GM12878 (cell line): ENCODE data around the gene COL13A1. TPM values are rescaled to one million over a fixed set of nuclear protein-coding genes. Genes with fewer than 3 reads are reported as not detected.

Experiments
- ATAC-seq: fragments of 200-7000 bp; cut with Tn5 transposase; 3 replicates; pipeline ENCODE4 v1.9.1; 2020; ENCODE audit warnings: mild to moderate bottlenecking, moderate library complexity
- BruUV-seq: library from RNA; stranded (reverse); fragments of 400-500 nt; replicated peaks from 2 replicates; lab custom pipeline; 2021; lab: Mats Ljungman, UMichigan
- CTCF ChIA-PET: fragments of 300-600 bp; sonication (Branson Sonifier 250); formaldehyde crosslinking; extraction: SDS; loops from one replicate; lab custom pipeline; 2021; ENCODE audit warnings: inconsistent platforms; lab: Yijun Ruan, JAX
- POLR2A ChIA-PET: fragments of 350-600 bp; formaldehyde crosslinking; extraction: SDS; loops from one replicate; lab custom pipeline; 2021; ENCODE audit warnings: inconsistent platforms; lab: Charles Lee
- RAD21 ChIA-PET: fragments of 300-600 bp; sonication (Branson Sonifier 250); formaldehyde crosslinking; loops from one replicate; lab custom pipeline; 2023; ENCODE audit warnings: antibody characterized with exemption; ENCODE audit not compliant: unreplicated experiment; lab: Charles Lee
- SMC1A ChIA-PET: fragments of 300-600 bp; sonication (Branson Sonifier 250); formaldehyde crosslinking; loops from one replicate; lab custom pipeline; 2023; ENCODE audit not compliant: unreplicated experiment, uncharacterized antibody; lab: Charles Lee
- DNase-seq: peaks from one replicate; pipeline ENCODE4 v3.0.0-alpha.2; 2011; ENCODE audit warnings: low read depth, low spot score
- FAIRE-seq: peaks from 3 replicates; lab custom pipeline; 2011; peaks lifted over from hg19 to GRCh38; lab: Jason Lieb, UNC
- H2AFZ ChIP-seq: 2 replicates; pipeline ENCODE4 v1.6.0; 2011; ENCODE audit warnings: low read depth, low read length, control low read depth; ENCODE audit not compliant: control insufficient read depth
- H3K27ac ChIP-seq: 2 replicates; pipeline ENCODE4 v1.5.1; 2011; ENCODE audit warnings: control low read depth; ENCODE audit not compliant: control insufficient read depth, insufficient read depth
- H3K27me3 ChIP-seq, 2 experiments: replicated peaks in 1 of 2; 2 replicates each; pipeline versions ENCODE4 v1.6.0 to v1.6.1; 2011; ENCODE audit warnings: low read length in 1 of 2; ENCODE audit not compliant: control insufficient read depth in 2 of 2, insufficient read depth in 2 of 2
- H3K36me3 ChIP-seq, 2 experiments: 2 replicates each; pipeline ENCODE4 v1.5.1; 2011; ENCODE audit warnings: low read length in 1 of 2; ENCODE audit not compliant: control insufficient read depth in 2 of 2, insufficient read depth in 2 of 2
- H3K4me1 ChIP-seq: 2 replicates; pipeline ENCODE4 v1.6.1; 2011; ENCODE audit warnings: mild to moderate bottlenecking, low read length, moderate library complexity, mixed read lengths; ENCODE audit not compliant: control insufficient read depth, insufficient read depth
- H3K4me2 ChIP-seq: 2 replicates; pipeline ENCODE4 v1.6.0; 2011; ENCODE audit warnings: control low read depth; ENCODE audit not compliant: control insufficient read depth, insufficient read depth
- H3K4me3 ChIP-seq: fragments of 200-600 bp; sonication (generic); 2 replicates; pipeline ENCODE4 v1.5.1; 2016
- H3K79me2 ChIP-seq: 2 replicates; pipeline ENCODE4 v1.6.0; 2011; ENCODE audit warnings: low read length; ENCODE audit not compliant: control insufficient read depth, insufficient read depth
- H3K9ac ChIP-seq: 2 replicates; pipeline ENCODE4 v1.8.0; 2011; ENCODE audit warnings: low read length, control low read depth, mixed read lengths; ENCODE audit not compliant: control insufficient read depth, insufficient read depth
- H3K9me3 ChIP-seq: replicated peaks from 3 replicates; pipeline ENCODE4 v1.5.1; 2011; ENCODE audit warnings: mild to moderate bottlenecking, low read length; ENCODE audit not compliant: control insufficient read depth, insufficient read depth
- H4K20me1 ChIP-seq: 2 replicates; pipeline ENCODE4 v1.6.0; 2011; ENCODE audit not compliant: control insufficient read depth, insufficient read depth
- ATF7 ChIP-seq: fragments of 450-650 bp; IDR thresholded peaks from 2 replicates; pipeline ENCODE4 v1.6.1; 2016; ENCODE audit warnings: low read depth, mild to moderate bottlenecking
- DPF2 ChIP-seq: fragments of 450-650 bp; IDR thresholded peaks from 2 replicates; pipeline ENCODE4 v1.6.1; 2017; ENCODE audit warnings: mild to moderate bottlenecking
- EP300 ChIP-seq, 2 experiments: fragments of 150-350 bp in 1 of 2; IDR thresholded peaks; 2 replicates each; pipeline ENCODE4 v1.6.1; 2011 to 2012; ENCODE audit warnings: low read depth in 2 of 2, low read length in 2 of 2, borderline replicate concordance in 1 of 2, improper control_type of control experiment in 1 of 2, inconsistent platforms in 1 of 2; ENCODE audit not compliant: control insufficient read depth in 1 of 2
- HDAC2 ChIP-seq: fragments of 200-600 bp; sonication (generic); IDR thresholded peaks from 2 replicates; pipeline ENCODE4 v1.6.1; 2017
- IKZF1 ChIP-seq: fragments of 450-650 bp; conservative IDR thresholded peaks from 2 replicates; pipeline ENCODE4 v1.6.1; 2017; ENCODE audit warnings: antibody characterized with exemption, mild to moderate bottlenecking
- KAT2A ChIP-seq: conservative IDR thresholded peaks from 2 replicates; pipeline ENCODE4 v1.6.1; 2011; ENCODE audit warnings: low read depth, low read length; ENCODE audit not compliant: control insufficient read depth
- LARP7 ChIP-seq: fragments of 450-650 bp; IDR thresholded peaks from 2 replicates; pipeline ENCODE4 v1.6.1; 2017; ENCODE audit warnings: mild to moderate bottlenecking
- MEF2B ChIP-seq: fragments of 450-650 bp; IDR thresholded peaks from 2 replicates; pipeline ENCODE4 v1.6.1; 2018; ENCODE audit warnings: mild to moderate bottlenecking, moderate library complexity; ENCODE audit not compliant: partially characterized antibody, poor library complexity, severe bottlenecking
- MTA2 ChIP-seq: fragments of 450-650 bp; IDR thresholded peaks from 2 replicates; pipeline ENCODE4 v1.6.1; 2016; ENCODE audit warnings: low read depth, mild to moderate bottlenecking, moderate library complexity
- POU2F2 ChIP-seq: IDR thresholded peaks from 3 replicates; pipeline ENCODE4 v1.6.1; 2011; ENCODE audit warnings: low read depth, mild to moderate bottlenecking, low read length, borderline replicate concordance
- RAD21 ChIP-seq: IDR thresholded peaks from 2 replicates; pipeline ENCODE4 v1.6.1; 2011; ENCODE audit warnings: mild to moderate bottlenecking, low read depth, low read length, moderate library complexity; ENCODE audit not compliant: insufficient read depth
- RUNX3 ChIP-seq: IDR thresholded peaks from 2 replicates; pipeline ENCODE4 v1.6.1; 2012; ENCODE audit warnings: low read length, inconsistent platforms
- SPI1 ChIP-seq: IDR thresholded peaks from 2 replicates; pipeline ENCODE4 v1.6.1; 2011; ENCODE audit warnings: low read depth, mild to moderate bottlenecking, low read length, moderate library complexity, borderline replicate concordance; ENCODE audit not compliant: insufficient read depth
- SRF ChIP-seq, 2 experiments: IDR thresholded peaks; 2 replicates each; pipeline ENCODE4 v1.6.1; 2011; ENCODE audit warnings: low read depth in 2 of 2, low read length in 2 of 2, mild to moderate bottlenecking in 1 of 2, moderate library complexity in 1 of 2
- ZNF217 ChIP-seq: fragments of 450-650 bp; IDR thresholded peaks from 2 replicates; pipeline ENCODE4 v1.6.1; 2017; ENCODE audit warnings: antibody characterized with exemption, mild to moderate bottlenecking
- WGBS: methylation state at CpG from one replicate; pipeline ENCODE4 v1.1.6; 2016; ENCODE audit warnings: low lambda C conversion rate; ENCODE audit not compliant: insufficient replicate concordance, insufficient coverage; ENCODE audit errors: missing lambda C conversion rate; 5-methylcytosine and 5-hydroxymethylcytosine counted together
- in situ Hi-C: fragments of 300-500 bp; cut with MboI; formaldehyde crosslinking; loops from 9 replicates; pipeline ENCODE4 v1.14.3; 2018; ENCODE audit warnings: mixed read lengths
- intact Hi-C: fragments of 100-400 bp; cut with micrococcal nuclease; formaldehyde crosslinking; loops from one replicate; pipeline ENCODE4 v1.14.2; 2022; ENCODE audit not compliant: unreplicated experiment
- polyA plus RNA-seq, 11 experiments: library from polyadenylated mRNA; depleted of rRNA in 4 of 11; unstranded in 6 of 11; stranded (reverse) in 5 of 11; fragments of >200 nt; fragmentation: Nextera tagmentation in 4 of 11; fragmentation: Illumina TruSeq in 1 of 11; extraction: Ambion mirVana in 4 of 11; extraction: Trizol in 1 of 11; gene quantifications; 1 replicate in 1 of 11; 2 replicates in 10 of 11; pipeline versions ENCODE4 v1.2.1 to v1.2.3, GENCODE V29; 2011 to 2016; ENCODE audit warnings: inconsistent platforms in 2 of 11, missing spikeins in 2 of 11, low read depth in 1 of 11
- total RNA-seq, 4 experiments: library from RNA; depleted of rRNA in 3 of 4; stranded (reverse); fragments of >200 nt in 3 of 4; fragmentation: Illumina TruSeq in 1 of 4; extraction: Trizol in 1 of 4; gene quantifications; 2 replicates each; pipeline versions ENCODE4 v1.2.1 to v1.2.3, GENCODE V29; 2013 to 2021
- TF ChIP-seq, protein P1 (sequence below): fragments of 450-650 bp; IDR thresholded peaks from 2 replicates; pipeline ENCODE4 v1.6.1; 2017; ENCODE audit warnings: mild to moderate bottlenecking, low read depth, inconsistent platforms; ENCODE audit not compliant: poor library complexity, severe bottlenecking
- TF ChIP-seq, protein P2 (sequence below): fragments of 450-650 bp; formaldehyde crosslinking; IDR thresholded peaks from 2 replicates; pipeline ENCODE4 v1.5.0; 2022; ENCODE audit warnings: mild to moderate bottlenecking, missing genetic modification characterization
- TF ChIP-seq, protein P3 (sequence below): IDR thresholded peaks from 2 replicates; pipeline ENCODE4 v1.6.1; 2011; ENCODE audit warnings: low read depth, low read length, improper control_type of control experiment, borderline replicate concordance

COL13A1 gene
- total and polyA plus RNA-seq, 10 of the 15 experiments (the other 5 are each of a cell fraction or from before 2014, with no cell fraction given): 0.03 to 0.15 (median 0.05) TPM; not detected in 7

DNA sequence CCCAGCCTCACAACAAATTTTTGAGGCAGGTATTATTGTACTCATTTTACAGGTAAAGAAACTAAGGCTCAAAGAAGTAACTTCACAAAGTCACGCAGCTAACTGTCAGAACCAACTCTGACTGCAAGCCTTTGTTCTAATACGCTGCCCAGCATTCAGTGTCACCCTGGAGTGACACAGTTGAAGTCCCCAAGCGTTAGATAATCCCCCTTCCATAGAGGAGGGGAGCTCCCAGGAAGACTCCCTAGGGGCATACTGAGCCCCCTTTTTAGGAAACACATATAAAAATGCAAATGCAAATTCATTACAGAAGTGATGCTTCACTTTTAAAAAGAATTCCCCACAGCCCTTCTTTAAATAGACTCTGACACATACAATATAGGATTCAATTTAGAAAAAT, 150.0 kb downstream of the COL13A1 start:
- CTCF ChIA-PET: interaction anchor here (0.7 to 2.3 kb wide), 8 partner anchors 8 to 398 kb away, joined by 3 to 10 read pairs (median 3); partner anchors contain the start of gene TYSND1
- peak; percentile 45 for ATAC-seq
- 0% methylated on average over 3 of the region's 3 CpGs for WGBS
- no peak for TF ChIP-seq LARP7
- TF ChIP-seq, protein P1, sequence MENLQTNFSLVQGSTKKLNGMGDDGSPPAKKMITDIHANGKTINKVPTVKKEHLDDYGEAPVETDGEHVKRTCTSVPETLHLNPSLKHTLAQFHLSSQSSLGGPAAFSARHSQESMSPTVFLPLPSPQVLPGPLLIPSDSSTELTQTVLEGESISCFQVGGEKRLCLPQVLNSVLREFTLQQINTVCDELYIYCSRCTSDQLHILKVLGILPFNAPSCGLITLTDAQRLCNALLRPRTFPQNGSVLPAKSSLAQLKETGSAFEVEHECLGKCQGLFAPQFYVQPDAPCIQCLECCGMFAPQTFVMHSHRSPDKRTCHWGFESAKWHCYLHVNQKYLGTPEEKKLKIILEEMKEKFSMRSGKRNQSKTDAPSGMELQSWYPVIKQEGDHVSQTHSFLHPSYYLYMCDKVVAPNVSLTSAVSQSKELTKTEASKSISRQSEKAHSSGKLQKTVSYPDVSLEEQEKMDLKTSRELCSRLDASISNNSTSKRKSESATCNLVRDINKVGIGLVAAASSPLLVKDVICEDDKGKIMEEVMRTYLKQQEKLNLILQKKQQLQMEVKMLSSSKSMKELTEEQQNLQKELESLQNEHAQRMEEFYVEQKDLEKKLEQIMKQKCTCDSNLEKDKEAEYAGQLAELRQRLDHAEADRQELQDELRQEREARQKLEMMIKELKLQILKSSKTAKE: no peak
- no peak for TF ChIP-seq HDAC2
- TF ChIP-seq MTA2: peak; percentile 22; the same call in 1 of the 2 replicates
- 0 out of 2 replicates have a peak, but pooled peaks have one; percentile 14 for TF ChIP-seq ATF7
- TF ChIP-seq POU2F2: no peak
- TF ChIP-seq RUNX3: no peak
- peak; percentile 84 for TF ChIP-seq MEF2B
- TF ChIP-seq RAD21: no peak
- TF ChIP-seq SRF (IDR thresholded peaks at IDR 0.05; ENCODE audit: low read depth in 2 of 2, low read length in 2 of 2): no peak
- TF ChIP-seq DPF2: peak; percentile 18; the same call in 1 of the 2 replicates
- no peak; a peak in 1 of 4 replicates for TF ChIP-seq EP300 (IDR thresholded peaks at IDR 0.05; ENCODE audit: borderline replicate concordance in 1 of 2, control insufficient read depth in 1 of 2, low read depth in 2 of 2, low read length in 2 of 2)
- TF ChIP-seq SPI1: no peak
- TF ChIP-seq, protein P2, sequence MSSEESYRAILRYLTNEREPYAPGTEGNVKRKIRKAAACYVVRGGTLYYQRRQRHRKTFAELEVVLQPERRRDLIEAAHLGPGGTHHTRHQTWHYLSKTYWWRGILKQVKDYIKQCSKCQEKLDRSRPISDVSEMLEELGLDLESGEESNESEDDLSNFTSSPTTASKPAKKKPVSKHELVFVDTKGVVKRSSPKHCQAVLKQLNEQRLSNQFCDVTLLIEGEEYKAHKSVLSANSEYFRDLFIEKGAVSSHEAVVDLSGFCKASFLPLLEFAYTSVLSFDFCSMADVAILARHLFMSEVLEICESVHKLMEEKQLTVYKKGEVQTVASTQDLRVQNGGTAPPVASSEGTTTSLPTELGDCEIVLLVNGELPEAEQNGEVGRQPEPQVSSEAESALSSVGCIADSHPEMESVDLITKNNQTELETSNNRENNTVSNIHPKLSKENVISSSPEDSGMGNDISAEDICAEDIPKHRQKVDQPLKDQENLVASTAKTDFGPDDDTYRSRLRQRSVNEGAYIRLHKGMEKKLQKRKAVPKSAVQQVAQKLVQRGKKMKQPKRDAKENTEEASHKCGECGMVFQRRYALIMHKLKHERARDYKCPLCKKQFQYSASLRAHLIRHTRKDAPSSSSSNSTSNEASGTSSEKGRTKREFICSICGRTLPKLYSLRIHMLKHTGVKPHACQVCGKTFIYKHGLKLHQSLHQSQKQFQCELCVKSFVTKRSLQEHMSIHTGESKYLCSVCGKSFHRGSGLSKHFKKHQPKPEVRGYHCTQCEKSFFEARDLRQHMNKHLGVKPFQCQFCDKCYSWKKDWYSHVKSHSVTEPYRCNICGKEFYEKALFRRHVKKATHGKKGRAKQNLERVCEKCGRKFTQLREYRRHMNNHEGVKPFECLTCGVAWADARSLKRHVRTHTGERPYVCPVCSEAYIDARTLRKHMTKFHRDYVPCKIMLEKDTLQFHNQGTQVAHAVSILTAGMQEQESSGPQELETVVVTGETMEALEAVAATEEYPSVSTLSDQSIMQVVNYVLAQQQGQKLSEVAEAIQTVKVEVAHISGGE (CRISPR knock-in tag): no peak
- TF ChIP-seq, protein P3, sequence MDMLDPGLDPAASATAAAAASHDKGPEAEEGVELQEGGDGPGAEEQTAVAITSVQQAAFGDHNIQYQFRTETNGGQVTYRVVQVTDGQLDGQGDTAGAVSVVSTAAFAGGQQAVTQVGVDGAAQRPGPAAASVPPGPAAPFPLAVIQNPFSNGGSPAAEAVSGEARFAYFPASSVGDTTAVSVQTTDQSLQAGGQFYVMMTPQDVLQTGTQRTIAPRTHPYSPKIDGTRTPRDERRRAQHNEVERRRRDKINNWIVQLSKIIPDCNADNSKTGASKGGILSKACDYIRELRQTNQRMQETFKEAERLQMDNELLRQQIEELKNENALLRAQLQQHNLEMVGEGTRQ: no peak
- peak; percentile 38; the same call in 1 of the 2 replicates for TF ChIP-seq IKZF1
- peak; percentile 63; the same call in 1 of the 2 replicates for TF ChIP-seq ZNF217
- no peak for TF ChIP-seq KAT2A

More for the DNA sequence above, 150.0 kb downstream of the COL13A1 start:
- no peaks in the 10 kb centered on the region for H3K79me2 ChIP-seq
- no peak overlapping the region for H2AFZ ChIP-seq
- in situ Hi-C loops (no loop called here), intact Hi-C loops (no loop called here)
- H3K4me2 ChIP-seq: peak overlapping the region; percentile 5; the same call in 1 of the 2 replicates
- H3K4me3 ChIP-seq: no peak overlapping the region
- no peak for FAIRE-seq
- no peaks in the 10 kb centered on the region for H3K27me3 ChIP-seq
- POLR2A ChIA-PET: interaction anchor here (1.2 to 1.9 kb wide), 2 partner anchors 8 to 403 kb away, joined by 4 to 5 read pairs; no protein-coding TSS in a partner anchor
- BruUV-seq: no TSS peak
- H4K20me1 ChIP-seq: 0 out of 2 replicates have a peak, but pooled peaks cover 4% of the 10 kb centered on the region
- DNase-seq: no peak
- H3K4me1 ChIP-seq: peaks cover 9% of the 10 kb centered on the region
- no peaks in the 10 kb centered on the region for H3K9me3 ChIP-seq
- SMC1A ChIA-PET: no interaction called here
- no peak overlapping the region for H3K9ac ChIP-seq
- RAD21 ChIA-PET: no interaction called here
- H3K36me3 ChIP-seq: no peaks in the 10 kb centered on the region
- no peak overlapping the region for H3K27ac ChIP-seq
